ENCODE results near the gene FYCO1. TPM values are rescaled to one million over a fixed set of nuclear protein-coding genes. Genes with fewer than 3 reads are reported as not detected.

The FYCO1 gene
- total and polyA plus RNA-seq, 8 donors = 19.0 to 42.7 (median 20.4) TPM

DNA sequence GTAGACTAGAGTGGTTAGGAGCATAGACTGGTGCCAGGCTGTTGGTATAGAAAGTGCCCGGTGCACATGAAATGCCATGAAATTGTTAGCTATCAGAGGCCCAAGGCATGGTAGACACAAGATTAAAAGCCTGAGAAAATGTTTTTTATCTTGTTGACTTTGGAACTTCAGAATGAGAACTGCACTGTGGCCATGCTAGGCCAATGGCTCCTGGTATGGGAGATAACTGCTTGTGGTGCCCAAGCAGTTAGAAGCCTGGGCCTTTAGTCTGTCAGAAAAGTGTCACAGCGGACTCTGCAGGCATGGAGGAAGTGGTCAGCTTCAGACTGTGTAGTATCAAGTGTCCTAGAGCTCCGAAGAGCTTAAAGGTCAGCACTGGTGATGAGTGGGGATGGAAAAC, 11.9 kb downstream of the FYCO1 start:
- H3K4me1 ChIP-seq = peaks cover 32 to 63% of the 10 kb centered on the region in 2 donors
- intact Hi-C loops (cut with DNase I) = no loop called here
- peaks cover 0 to 63% of the 10 kb centered on the region in 2 donors for H3K36me3 ChIP-seq
- DNase-seq = no peak
- H3K27me3 ChIP-seq = no peaks in the 10 kb centered on the region
- H3K9me3 ChIP-seq = no peaks in the 10 kb centered on the region
- H3K4me3 ChIP-seq = no peak overlapping the region
- no peak for TF ChIP-seq CTCF (IDR thresholded peaks at IDR 0.05)
- ATAC-seq = no peak
- no peak overlapping the region for H3K27ac ChIP-seq

DNA sequence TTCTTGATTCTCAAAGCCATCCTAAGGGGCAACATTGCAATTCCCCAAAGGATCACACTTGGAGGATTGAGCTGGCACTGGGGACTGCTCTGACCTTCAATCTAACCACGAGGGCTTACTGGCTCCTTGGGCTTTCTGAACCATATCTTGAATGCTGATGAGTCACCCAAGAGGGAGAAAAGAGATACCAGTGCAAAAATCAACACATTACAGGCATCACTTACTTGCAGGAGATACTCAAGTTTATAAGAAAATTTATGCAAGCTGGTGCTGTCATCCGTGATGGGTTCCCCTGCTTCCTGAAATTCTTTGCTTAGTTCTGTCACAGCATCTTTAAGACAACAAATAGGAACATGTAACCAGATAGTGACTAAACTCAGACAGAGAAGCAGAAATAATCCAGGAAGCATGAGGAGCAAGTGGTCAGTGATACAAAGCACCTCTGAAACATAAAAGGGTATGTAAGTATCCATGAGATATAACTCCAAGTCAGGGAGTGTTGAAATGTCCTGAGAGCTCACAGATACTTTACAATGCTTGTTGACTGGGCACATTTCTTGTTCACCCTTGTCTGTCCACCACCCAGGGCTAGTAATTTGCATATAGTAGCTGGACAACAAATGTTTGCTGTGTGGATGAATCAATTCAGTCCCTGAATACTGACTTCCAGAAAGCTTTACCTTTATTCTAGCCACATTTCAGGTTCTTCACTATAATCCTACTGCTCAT, 14.1 kb downstream of the FYCO1 start:
- intact Hi-C loops (cut with DNase I) = no loop called here
- H3K27ac ChIP-seq = no peak overlapping the region
- no peak for DNase-seq
- H3K9me3 ChIP-seq = no peaks in the 10 kb centered on the region
- peaks cover 12 to 51% of the 10 kb centered on the region in 2 donors for H3K4me1 ChIP-seq
- H3K27me3 ChIP-seq = no peaks in the 10 kb centered on the region
- H3K4me3 ChIP-seq = no peak overlapping the region
- peaks cover 0 to 76% of the 10 kb centered on the region in 2 donors for H3K36me3 ChIP-seq
- TF ChIP-seq CTCF (IDR thresholded peaks at IDR 0.05) = no peak
- no peak for ATAC-seq

DNA sequence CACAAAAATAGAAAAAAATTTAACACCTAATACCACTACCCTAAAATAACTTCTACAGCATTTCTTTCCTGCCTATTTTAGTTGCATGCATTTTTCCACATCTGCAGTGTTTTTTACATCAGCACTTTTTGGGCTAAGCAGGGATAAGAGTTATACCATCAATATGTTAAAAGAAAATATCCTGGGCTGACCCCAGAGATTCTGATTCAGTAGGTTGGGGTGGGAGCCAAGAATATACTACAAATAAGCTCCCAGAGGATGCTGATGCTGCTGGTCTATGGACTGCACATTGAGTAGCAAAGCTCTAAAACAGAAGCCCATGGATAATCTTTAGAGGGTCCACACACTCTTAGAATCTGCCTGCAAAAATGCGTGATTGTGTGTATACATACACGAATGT, 14.8 kb downstream of the FYCO1 start:
- no peak for ATAC-seq
- Histone ChIP-seq H3K4me1 (peaks cover 5 to 44% of the 10 kb centered on the region in 2 donors), H3K27me3 (no peaks in the 10 kb centered on the region), H3K27ac (no peak overlapping the region), H3K4me3 (no peak overlapping the region), H3K36me3 (peaks cover 0 to 83% of the 10 kb centered on the region in 2 donors), H3K9me3 (no peaks in the 10 kb centered on the region)
- no peak for TF ChIP-seq CTCF (IDR thresholded peaks at IDR 0.05)
- intact Hi-C loops (cut with DNase I) = no loop called here
- no peak for DNase-seq

DNA sequence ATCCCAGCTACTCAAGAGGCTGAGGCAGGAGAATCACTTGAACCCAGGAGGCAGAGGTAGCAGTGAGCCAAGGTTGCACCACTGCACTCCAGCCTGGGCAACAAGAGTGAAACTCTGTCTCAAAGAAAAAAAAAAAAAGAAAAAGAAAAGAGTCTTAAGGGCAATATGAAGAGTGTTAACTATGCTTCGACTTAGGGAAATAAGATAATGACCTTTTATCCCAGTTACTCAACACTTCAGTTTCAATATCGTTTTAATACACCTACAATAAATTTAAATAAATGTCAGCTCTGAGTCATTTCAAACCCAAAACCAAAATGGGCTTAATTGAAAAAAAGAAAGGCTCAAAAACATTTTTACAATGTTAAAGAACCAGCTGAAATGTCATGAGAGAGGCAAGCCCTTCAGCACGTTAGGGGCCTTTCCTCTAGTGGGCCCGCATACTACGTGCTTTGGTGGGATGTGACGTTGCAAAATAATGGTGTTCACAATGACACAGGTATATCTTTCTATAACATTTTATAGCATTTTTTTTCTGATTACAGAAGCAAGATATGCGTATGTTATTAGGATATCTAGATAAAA, 15.3 kb downstream of the FYCO1 start:
- Histone ChIP-seq H3K27me3 (no peaks in the 10 kb centered on the region), H3K36me3 (peaks cover 0 to 87% of the 10 kb centered on the region in 2 donors), H3K27ac (no peak overlapping the region), H3K9me3 (no peaks in the 10 kb centered on the region), H3K4me1 (peaks cover 0 to 39% of the 10 kb centered on the region in 2 donors), H3K4me3 (no peak overlapping the region)
- DNase-seq (no peak), ATAC-seq (no peak)
- TF ChIP-seq CTCF (IDR thresholded peaks at IDR 0.05) = no peak
- intact Hi-C loops (cut with DNase I) = no loop called here

DNA sequence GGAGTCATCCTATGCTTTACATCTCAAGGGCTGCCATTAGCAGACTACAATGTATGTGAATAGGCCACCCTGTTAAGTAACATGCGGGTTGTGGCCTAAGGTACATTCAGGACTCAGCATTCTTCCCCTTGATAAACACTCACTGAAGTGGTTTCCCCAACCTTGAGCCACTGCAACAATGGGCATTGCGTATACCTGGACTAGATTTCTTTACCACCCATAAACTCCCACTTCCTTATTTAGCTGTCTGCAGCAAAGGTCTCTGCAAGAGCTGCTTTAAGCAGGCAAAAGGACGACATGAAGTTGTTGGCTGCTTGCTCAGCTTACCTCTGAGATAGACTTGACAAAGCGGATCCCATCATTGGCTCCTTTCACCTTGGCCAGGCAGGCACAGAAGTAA, 16.2 kb downstream of the FYCO1 start:
- DNase-seq = no peak
- peak overlapping the region; percentile 6 to 15 for H3K27ac ChIP-seq
- intact Hi-C loops (cut with DNase I) = no loop called here
- H3K4me1 ChIP-seq = peaks cover 0 to 33% of the 10 kb centered on the region in 2 donors
- TF ChIP-seq CTCF (IDR thresholded peaks at IDR 0.05) = no peak
- H3K4me3 ChIP-seq = no peak overlapping the region
- H3K27me3 ChIP-seq = no peaks in the 10 kb centered on the region
- H3K36me3 ChIP-seq = peaks cover 0 to 87% of the 10 kb centered on the region in 2 donors
- peak; percentile 32 for ATAC-seq
- H3K9me3 ChIP-seq = no peaks in the 10 kb centered on the region

All from left lung (tissue), 10 donors.